ENCODE results near the gene RASD1.

RASD1 gene
- long read RNA-seq: 0 reads

DNA sequence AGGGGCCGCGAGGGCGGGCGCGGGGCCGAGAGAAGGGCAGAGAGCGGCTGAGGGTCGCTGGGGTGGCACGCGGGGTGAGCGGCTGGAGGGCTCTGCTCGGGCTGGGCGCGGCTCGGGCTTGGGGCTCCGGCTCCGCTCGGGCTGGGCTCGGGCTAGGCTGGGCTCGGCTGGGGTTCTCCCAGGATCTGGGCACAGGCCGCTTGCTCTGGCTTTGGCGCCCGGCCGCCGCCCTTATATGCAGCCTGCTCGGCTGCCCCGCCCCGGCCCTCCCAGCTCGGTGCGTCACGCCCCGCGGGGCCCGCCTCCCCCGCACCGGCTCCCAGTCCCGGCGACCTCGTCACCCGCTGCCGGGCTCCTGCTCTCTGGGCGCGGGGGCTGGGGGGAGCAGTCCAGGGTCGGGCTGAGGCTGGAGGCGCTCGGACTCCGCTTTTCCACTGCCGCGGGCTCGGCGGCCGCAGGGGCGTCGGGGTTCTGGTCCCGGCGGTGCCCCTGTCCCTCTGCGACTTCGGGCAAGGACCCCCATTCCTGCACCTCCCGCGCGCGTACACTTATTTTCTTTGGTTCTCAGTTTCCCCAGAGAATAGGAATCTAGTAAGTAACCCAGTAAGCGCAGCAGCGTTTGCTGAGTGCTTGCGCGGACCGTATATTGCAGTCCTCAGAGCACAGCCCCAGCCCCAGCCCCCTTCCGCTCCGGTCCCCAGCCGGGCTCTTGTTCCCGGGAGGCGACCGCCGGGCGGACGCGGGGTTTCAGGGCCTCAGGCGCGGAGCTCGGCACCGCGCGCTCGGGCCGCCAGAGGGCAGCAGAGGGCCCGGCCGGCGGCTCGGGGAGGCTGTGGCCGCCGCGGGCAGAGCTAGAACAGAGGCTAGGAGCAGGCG, at the start of gene RASD1:
Gene RASD1 (minus strand): TSS at position 207 of the 876 bp plus-strand sequence. CDS start 214 bp downstream, outside the sequence.
- Histone ChIP-seq H3K4me3 (replicated peaks; ENCODE audit: insufficient read depth, low read length) (peak within 1 kb of the TSS; percentile 45), H3K27ac (replicated peaks) (no peak within 1 kb of the TSS), H3K27me3 (ENCODE audit: insufficient read depth, poor library complexity, severe bottlenecking) (no peaks in the 10 kb centered on the region)
- TF ChIP-seq POLR2AphosphoS5 (IDR thresholded peaks at IDR 0.05; ENCODE audit: low read depth): no peak
- TF ChIP-seq, protein P1, sequence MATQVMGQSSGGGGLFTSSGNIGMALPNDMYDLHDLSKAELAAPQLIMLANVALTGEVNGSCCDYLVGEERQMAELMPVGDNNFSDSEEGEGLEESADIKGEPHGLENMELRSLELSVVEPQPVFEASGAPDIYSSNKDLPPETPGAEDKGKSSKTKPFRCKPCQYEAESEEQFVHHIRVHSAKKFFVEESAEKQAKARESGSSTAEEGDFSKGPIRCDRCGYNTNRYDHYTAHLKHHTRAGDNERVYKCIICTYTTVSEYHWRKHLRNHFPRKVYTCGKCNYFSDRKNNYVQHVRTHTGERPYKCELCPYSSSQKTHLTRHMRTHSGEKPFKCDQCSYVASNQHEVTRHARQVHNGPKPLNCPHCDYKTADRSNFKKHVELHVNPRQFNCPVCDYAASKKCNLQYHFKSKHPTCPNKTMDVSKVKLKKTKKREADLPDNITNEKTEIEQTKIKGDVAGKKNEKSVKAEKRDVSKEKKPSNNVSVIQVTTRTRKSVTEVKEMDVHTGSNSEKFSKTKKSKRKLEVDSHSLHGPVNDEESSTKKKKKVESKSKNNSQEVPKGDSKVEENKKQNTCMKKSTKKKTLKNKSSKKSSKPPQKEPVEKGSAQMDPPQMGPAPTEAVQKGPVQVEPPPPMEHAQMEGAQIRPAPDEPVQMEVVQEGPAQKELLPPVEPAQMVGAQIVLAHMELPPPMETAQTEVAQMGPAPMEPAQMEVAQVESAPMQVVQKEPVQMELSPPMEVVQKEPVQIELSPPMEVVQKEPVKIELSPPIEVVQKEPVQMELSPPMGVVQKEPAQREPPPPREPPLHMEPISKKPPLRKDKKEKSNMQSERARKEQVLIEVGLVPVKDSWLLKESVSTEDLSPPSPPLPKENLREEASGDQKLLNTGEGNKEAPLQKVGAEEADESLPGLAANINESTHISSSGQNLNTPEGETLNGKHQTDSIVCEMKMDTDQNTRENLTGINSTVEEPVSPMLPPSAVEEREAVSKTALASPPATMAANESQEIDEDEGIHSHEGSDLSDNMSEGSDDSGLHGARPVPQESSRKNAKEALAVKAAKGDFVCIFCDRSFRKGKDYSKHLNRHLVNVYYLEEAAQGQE (IDR thresholded peaks at IDR 0.05; ENCODE audit: insufficient replicate concordance, low read depth): no peak
- TF ChIP-seq, protein P2, sequence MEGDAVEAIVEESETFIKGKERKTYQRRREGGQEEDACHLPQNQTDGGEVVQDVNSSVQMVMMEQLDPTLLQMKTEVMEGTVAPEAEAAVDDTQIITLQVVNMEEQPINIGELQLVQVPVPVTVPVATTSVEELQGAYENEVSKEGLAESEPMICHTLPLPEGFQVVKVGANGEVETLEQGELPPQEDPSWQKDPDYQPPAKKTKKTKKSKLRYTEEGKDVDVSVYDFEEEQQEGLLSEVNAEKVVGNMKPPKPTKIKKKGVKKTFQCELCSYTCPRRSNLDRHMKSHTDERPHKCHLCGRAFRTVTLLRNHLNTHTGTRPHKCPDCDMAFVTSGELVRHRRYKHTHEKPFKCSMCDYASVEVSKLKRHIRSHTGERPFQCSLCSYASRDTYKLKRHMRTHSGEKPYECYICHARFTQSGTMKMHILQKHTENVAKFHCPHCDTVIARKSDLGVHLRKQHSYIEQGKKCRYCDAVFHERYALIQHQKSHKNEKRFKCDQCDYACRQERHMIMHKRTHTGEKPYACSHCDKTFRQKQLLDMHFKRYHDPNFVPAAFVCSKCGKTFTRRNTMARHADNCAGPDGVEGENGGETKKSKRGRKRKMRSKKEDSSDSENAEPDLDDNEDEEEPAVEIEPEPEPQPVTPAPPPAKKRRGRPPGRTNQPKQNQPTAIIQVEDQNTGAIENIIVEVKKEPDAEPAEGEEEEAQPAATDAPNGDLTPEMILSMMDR (IDR thresholded peaks at IDR 0.05; ENCODE audit: insufficient read depth, low read length): peak; percentile 17
- peak; percentile 34 to 55 for DNase-seq (ENCODE audit: low read depth in 1 of 2, low spot score in 1 of 2)

DNA sequence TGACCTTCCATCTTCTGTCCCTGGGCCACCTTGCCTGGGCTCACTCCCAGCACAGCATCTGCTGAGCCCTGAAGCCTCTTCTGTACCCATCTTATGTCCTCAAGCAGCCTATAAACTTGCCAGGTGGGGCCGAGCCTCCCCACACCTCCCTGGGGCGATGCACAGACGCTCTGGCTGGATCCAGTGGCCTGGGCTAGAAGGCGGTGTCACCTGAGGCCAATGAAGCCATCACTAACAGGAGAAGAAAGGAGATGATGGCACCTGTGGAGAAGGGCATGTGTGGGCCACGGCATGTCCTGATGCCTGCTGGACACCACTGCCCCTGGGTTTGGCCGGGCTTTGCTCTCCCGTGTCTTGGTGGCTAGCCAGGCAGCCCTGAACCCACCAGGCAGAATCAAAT, 49.8 kb upstream of the RASD1 start:
- H3K27me3 ChIP-seq (ENCODE audit: insufficient read depth, poor library complexity, severe bottlenecking): no peaks in the 10 kb centered on the region
- TF ChIP-seq, protein P1 (IDR thresholded peaks at IDR 0.05; ENCODE audit: insufficient replicate concordance, low read depth): no peak
- TF ChIP-seq GABPA (IDR thresholded peaks at IDR 0.05; ENCODE audit: low read depth): no peak
- no peak for TF ChIP-seq POLR2AphosphoS5 (IDR thresholded peaks at IDR 0.05; ENCODE audit: low read depth)
- TF ChIP-seq, protein P2 (IDR thresholded peaks at IDR 0.05; ENCODE audit: insufficient read depth, low read length): no peak
- TF ChIP-seq SPI1 (IDR thresholded peaks at IDR 0.05; ENCODE audit: borderline replicate concordance, low read depth): no peak
- no peak for DNase-seq (ENCODE audit: low read depth in 1 of 2, low spot score in 1 of 2)
- no peak overlapping the region for H3K4me3 ChIP-seq (replicated peaks; ENCODE audit: insufficient read depth, low read length)
- no peak overlapping the region for H3K27ac ChIP-seq (replicated peaks)

- Histone ChIP-seq H3K4me3 (replicated peaks; ENCODE audit: insufficient read depth, low read length) (no peak overlapping the region), H3K27ac (replicated peaks) (no peak overlapping the region), H3K27me3 (ENCODE audit: insufficient read depth, poor library complexity, severe bottlenecking) (no peaks in the 10 kb centered on the region)
- no peak for TF ChIP-seq POLR2AphosphoS5 (IDR thresholded peaks at IDR 0.05; ENCODE audit: low read depth)
- TF ChIP-seq, protein P1 (IDR thresholded peaks at IDR 0.05; ENCODE audit: insufficient replicate concordance, low read depth): no peak
- no peak for TF ChIP-seq SPI1 (IDR thresholded peaks at IDR 0.05; ENCODE audit: borderline replicate concordance, low read depth)
- TF ChIP-seq GABPA (IDR thresholded peaks at IDR 0.05; ENCODE audit: low read depth): no peak
- TF ChIP-seq, protein P2 (IDR thresholded peaks at IDR 0.05; ENCODE audit: insufficient read depth, low read length): no peak
- no peak for DNase-seq (ENCODE audit: low read depth in 1 of 2, low spot score in 1 of 2)
Measured at GRCh38 chr17:17545031-17545820, 49.0 kb upstream of the RASD1 start.

Data from HL-60 (cell line).